ENCODE results near the gene LRRC1.

DNA sequence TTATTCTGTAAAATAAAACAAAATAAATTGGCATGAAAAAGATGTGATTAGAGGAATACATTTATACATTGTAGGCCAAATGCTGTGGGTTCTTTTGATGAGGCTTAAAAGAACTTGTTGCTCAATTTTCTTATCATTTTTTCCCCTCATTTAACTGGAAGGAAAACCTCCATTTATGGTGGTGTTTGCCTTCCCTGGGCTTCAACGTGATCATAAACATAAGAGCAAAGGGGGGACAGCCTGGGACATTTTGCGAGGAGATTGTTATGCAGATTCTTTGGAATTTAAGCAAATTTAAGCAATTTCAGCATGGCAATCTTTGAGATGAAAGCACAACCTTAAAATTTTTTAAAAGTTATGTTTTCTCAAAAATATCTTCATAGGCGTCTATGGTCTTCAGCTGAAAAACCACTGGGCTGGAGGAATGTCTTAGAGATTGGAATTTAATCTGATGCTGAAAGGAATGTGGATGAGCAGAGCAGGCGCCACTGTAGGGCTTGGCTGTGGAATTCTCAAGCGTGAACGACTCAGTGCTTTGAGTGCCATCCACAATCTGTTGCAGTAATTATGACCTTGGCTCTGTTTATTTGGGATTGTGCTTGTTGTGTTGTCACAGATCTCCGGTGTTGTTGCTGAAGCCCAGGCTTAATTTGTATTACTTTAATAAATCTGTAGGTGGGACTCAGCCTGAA is 167.0 kb downstream of the LRRC1 start:
- TF ChIP-seq POLR2AphosphoS5 (IDR thresholded peaks at IDR 0.05) (no peak), POLR2A (IDR thresholded peaks at IDR 0.05) (no peak), EP300 (IDR thresholded peaks at IDR 0.05) (no peak)
- TF ChIP-seq, protein P1, sequence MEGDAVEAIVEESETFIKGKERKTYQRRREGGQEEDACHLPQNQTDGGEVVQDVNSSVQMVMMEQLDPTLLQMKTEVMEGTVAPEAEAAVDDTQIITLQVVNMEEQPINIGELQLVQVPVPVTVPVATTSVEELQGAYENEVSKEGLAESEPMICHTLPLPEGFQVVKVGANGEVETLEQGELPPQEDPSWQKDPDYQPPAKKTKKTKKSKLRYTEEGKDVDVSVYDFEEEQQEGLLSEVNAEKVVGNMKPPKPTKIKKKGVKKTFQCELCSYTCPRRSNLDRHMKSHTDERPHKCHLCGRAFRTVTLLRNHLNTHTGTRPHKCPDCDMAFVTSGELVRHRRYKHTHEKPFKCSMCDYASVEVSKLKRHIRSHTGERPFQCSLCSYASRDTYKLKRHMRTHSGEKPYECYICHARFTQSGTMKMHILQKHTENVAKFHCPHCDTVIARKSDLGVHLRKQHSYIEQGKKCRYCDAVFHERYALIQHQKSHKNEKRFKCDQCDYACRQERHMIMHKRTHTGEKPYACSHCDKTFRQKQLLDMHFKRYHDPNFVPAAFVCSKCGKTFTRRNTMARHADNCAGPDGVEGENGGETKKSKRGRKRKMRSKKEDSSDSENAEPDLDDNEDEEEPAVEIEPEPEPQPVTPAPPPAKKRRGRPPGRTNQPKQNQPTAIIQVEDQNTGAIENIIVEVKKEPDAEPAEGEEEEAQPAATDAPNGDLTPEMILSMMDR (IDR thresholded peaks at IDR 0.05): no peak
